ENCODE measurements around the gene CMTM2.
"Not testable (repeated sequence)": the region's sequence is repeated elsewhere in the genome, so short reads cannot be mapped to it uniquely, and the experiment has no call there.

CMTM2 gene

DNA sequence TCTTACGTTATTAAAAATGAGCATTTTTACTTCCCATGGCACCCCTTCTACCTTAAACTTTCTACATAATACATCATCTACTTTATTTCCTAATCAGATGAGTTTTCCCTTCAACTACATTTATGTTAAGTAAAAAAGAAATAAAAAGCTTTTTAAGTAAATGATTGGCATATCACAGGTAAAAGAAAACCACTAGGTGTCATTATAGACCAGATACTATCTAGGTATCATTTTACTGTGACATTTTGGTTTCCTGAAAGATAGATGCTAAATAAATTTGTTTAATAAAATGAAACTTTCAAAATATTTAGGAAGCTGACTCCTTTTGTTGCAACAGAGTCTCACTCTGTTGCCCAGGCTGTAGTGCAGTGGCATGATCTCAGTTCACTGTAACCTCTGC, 16.9 kb upstream of the CMTM2 start:
- no peak for DNase-seq (ENCODE audit: insufficient read length, low spot score)
- TF ChIP-seq, protein P1, sequence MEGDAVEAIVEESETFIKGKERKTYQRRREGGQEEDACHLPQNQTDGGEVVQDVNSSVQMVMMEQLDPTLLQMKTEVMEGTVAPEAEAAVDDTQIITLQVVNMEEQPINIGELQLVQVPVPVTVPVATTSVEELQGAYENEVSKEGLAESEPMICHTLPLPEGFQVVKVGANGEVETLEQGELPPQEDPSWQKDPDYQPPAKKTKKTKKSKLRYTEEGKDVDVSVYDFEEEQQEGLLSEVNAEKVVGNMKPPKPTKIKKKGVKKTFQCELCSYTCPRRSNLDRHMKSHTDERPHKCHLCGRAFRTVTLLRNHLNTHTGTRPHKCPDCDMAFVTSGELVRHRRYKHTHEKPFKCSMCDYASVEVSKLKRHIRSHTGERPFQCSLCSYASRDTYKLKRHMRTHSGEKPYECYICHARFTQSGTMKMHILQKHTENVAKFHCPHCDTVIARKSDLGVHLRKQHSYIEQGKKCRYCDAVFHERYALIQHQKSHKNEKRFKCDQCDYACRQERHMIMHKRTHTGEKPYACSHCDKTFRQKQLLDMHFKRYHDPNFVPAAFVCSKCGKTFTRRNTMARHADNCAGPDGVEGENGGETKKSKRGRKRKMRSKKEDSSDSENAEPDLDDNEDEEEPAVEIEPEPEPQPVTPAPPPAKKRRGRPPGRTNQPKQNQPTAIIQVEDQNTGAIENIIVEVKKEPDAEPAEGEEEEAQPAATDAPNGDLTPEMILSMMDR (IDR thresholded peaks at IDR 0.05; ENCODE audit: insufficient read depth, missing control alignments), result no peak
- FAIRE-seq, result no peak

DNA sequence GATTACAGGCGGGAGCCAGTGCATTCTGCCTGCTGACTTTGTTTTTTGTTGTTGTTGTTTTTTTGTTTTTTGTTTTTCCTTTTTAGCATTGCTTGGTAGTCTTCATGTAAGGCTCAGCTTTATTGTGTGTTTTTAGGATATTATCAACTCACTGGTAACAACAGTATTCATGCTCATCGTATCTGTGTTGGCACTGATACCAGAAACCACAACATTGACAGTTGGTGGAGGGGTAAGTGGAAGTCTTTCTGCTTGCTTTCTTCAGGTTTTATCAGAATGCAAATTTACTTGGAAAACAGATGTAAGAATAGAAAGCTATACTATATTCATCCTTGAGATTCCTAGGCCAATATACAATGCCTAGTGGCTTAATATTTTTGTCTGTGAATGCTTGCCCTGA, 16.3 kb upstream of the CMTM2 start:
- FAIRE-seq, result no peak
- TF ChIP-seq, protein P1 (IDR thresholded peaks at IDR 0.05; ENCODE audit: insufficient read depth, missing control alignments), result no peak
- DNase-seq (ENCODE audit: insufficient read length, low spot score), result no peak

DNA sequence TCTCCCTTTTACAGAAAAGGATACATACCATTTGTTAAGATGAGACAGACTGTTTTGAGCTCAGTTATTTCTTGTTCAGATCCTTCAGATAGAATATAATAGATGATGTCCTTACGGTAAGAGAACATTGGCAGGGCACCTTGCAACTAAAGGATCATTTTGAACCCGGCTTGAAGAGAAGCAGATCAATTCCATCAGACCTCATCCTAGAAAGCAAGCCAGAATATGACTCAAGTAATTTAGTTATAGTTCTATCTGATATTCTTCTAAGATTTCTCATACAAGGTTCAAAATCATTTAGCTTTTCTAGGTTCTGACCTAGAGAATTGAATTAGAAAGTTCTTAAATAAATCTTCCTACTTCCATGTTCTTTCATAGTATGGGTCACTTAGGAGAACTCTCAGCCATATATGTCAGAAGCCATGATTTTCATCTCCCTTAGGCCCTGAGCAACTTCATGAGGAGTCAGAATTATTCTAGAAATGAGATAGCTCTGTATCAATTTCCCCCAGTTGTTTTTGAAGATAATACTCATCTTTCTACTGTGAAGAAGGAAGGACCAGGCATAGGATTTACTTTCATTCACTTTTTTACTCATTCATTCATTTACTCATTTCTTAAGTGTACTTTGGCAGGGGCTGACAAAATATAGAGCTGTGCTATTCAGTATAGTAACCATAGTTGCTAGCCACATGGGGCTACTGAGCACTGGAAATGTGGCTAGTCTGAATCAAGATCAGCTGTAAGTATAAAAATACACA, 15.5 kb upstream of the CMTM2 start:
- FAIRE-seq (no peak), DNase-seq (ENCODE audit: insufficient read length, low spot score) (no peak)
- TF ChIP-seq, protein P1 (IDR thresholded peaks at IDR 0.05; ENCODE audit: insufficient read depth, missing control alignments), result no peak

DNA sequence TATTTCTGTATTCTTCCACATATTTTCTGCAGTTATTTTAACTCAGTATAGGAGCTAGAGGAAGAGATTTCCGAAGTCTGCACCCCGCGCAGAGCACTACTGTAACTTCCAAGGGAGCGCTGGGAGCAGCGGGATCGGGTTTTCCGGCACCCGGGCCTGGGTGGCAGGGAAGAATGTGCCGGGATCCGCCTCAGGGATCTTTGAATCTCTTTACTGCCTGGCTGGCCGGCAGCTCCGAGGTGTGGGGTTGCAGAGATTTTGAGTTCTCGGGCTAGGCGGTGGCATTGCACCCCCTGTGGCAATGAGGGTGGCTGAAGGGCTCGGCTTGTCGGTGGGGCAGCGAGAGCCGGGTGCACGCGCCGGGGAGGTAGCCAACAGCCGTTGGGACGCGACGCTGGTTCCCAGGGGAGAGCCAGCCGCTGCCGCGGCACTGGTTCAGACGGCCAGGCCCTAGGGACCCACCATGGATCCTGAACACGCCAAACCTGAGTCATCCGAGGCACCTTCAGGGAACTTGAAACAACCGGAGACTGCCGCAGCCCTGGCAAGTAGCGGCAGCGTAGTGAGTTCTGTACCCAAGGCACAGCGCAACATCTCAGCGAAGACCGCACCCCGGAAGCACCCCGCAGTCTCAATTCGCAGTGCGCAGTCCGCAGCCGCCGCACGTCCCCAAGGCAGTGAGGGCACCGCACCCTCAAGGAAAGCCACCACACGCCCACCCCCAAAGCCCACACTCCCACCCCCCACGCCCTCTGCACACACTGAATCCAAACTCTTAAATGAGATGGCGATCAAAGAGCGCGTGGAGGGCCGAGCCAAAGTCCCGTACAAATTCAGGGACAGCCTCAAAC, 13.0 kb upstream of the CMTM2 start, which contains the start of gene CMTM1:
CMTM1 (plus strand) TSS at position 389 of the 851 bp plus-strand sequence; CDS start at position 464, 75 bp downstream.
- TF ChIP-seq, protein P1 (IDR thresholded peaks at IDR 0.05; ENCODE audit: insufficient read depth, missing control alignments), result no peak
- no peak for FAIRE-seq
- no peak for DNase-seq (ENCODE audit: insufficient read length, low spot score)

DNA sequence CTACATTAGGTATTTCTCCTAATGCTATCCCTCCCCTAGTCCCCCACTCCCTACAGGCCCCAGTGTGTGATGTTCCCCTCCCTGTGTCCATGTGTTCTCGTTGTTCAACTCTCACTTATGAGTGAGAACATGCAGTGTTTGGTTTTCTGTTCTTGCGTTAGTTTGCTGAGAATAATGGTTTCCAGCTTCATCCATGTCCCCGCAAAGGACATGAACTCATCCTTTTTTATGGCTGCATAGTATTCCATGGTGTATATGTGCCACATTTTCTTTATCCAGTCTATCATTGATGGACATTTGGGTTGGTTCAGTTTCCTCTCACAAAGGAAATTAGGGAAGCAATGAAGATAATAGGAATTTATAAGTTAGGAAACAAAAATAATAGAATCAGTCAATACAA, 12.0 kb upstream of the CMTM2 start:
- not testable (repeated sequence) for FAIRE-seq; DNase-seq (ENCODE audit: insufficient read length, low spot score)

DNA sequence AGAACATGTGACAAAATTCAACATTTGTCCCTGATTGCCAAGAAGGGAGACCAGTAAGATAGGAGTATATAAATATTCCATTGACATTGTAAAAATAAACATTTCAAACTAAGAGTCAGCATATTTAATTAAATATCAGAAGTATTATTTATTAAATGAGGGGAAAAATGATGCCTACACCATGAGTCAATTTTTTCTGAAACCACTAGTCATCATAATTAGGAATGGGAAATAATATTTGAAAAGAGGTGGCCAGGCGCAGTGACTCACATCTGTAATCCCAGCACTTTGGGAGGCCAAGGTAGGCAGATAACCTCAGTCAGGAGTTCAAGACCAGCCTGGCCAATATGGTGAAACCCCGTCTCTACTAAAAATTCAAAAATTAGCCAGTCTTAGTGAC, 10.9 kb upstream of the CMTM2 start:
- no peak for FAIRE-seq
- TF ChIP-seq, protein P1 (IDR thresholded peaks at IDR 0.05; ENCODE audit: insufficient read depth, missing control alignments), result no peak
- DNase-seq (ENCODE audit: insufficient read length, low spot score), result no peak

DNA sequence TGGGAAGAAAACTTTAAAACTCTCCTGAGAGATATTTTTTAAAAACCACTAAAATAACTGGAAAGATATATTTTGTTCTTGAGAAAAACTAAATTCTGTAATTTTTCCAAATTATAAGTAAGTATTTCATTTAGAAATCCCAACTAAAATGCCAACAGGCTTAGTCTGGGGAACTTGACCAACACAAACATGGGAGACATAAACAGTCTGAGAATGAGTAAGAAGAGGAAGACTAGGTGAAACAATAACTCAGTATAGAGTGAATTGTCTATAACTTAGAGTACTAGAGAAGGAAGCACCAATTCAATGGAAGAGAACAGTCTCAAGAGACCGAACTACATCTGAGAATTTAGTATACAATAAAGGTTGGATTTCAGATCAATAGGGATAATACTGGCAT, 10.1 kb upstream of the CMTM2 start:
- DNase-seq (ENCODE audit: insufficient read length, low spot score) (no peak), FAIRE-seq (no peak)
- TF ChIP-seq, protein P1 (IDR thresholded peaks at IDR 0.05; ENCODE audit: insufficient read depth, missing control alignments), result no peak

Measured in D721Med (cell line).